WTC11 (cell line): ENCODE data around the gene HEPHL1. TPM values are rescaled to one million over a fixed set of nuclear protein-coding genes. Genes with fewer than 3 reads are reported as not detected.

Experiments
- ATAC-seq: fragments of 200-7000 bp; cut with Tn5 transposase; 2 replicates; pipeline ENCODE4 v1.10.0; 2021; ENCODE audit warnings: mild to moderate bottlenecking, moderate library complexity
- CTCF ChIA-PET: fragments of 300-600 bp; sonication (Branson Sonifier 250); formaldehyde crosslinking; loops from one replicate; lab custom pipeline; 2021; ENCODE audit warnings: antibody characterized with exemption; lab: Charles Lee
- POLR2A ChIA-PET: fragments of 350-600 bp; sonication (Branson Sonifier 250); formaldehyde crosslinking; loops from one replicate; lab custom pipeline; 2021; ENCODE audit warnings: antibody characterized with exemption; lab: Charles Lee
- DNase-seq: peaks from one replicate; pipeline ENCODE4 v3.0.0; 2021; ENCODE audit warnings: low spot score
- H3K27ac Mint-ChIP-seq: 2 replicates; pipeline ENCODE4 v1.8.0; 2021; ENCODE audit warnings: mixed read lengths
- H3K27me3 Mint-ChIP-seq: 2 replicates; pipeline ENCODE4 v1.8.0; 2021; ENCODE audit warnings: low read depth, mild to moderate bottlenecking, moderate library complexity, mixed read lengths
- H3K36me3 Mint-ChIP-seq: 2 replicates; pipeline ENCODE4 v1.8.0; 2021; ENCODE audit warnings: mixed read lengths
- H3K4me1 Mint-ChIP-seq: 2 replicates; pipeline ENCODE4 v1.8.0; 2022; ENCODE audit warnings: mixed read lengths
- H3K4me3 Mint-ChIP-seq: 2 replicates; pipeline ENCODE4 v1.8.0; 2021; ENCODE audit warnings: mild to moderate bottlenecking, moderate library complexity, mixed read lengths
- H3K9me3 Mint-ChIP-seq: 2 replicates; pipeline ENCODE4 v1.8.0; 2021; ENCODE audit warnings: mixed read lengths
- ATF2 ChIP-seq: sonication (generic); formaldehyde crosslinking; IDR thresholded peaks from 2 replicates; pipeline ENCODE4 v1.8.1; 2022; ENCODE audit warnings: low read depth, missing genetic modification reagents, borderline replicate concordance
- ATF6 ChIP-seq: sonication (generic); formaldehyde crosslinking; IDR thresholded peaks from 2 replicates; pipeline ENCODE4 v1.8.1; 2023; ENCODE audit warnings: mild to moderate bottlenecking, missing genetic modification reagents
- ERG ChIP-seq: fragments of 250-450 bp; sonication (Bioruptor Pico); IDR thresholded peaks from 2 replicates; pipeline ENCODE4 v1.8.0; 2021; ENCODE audit warnings: mild to moderate bottlenecking
- ETV6 ChIP-seq: sonication (generic); formaldehyde crosslinking; IDR thresholded peaks from 2 replicates; pipeline ENCODE4 v1.8.1; 2022; ENCODE audit warnings: mild to moderate bottlenecking, missing genetic modification reagents
- IRF2 ChIP-seq: sonication (generic); formaldehyde crosslinking; IDR thresholded peaks from 2 replicates; pipeline ENCODE4 v1.8.0; 2022; ENCODE audit warnings: low read depth, missing genetic modification reagents, borderline replicate concordance
- JAZF1 ChIP-seq: fragments of 250-450 bp; sonication (Bioruptor Pico); IDR thresholded peaks from 2 replicates; pipeline ENCODE4 v1.9.0; 2021; ENCODE audit warnings: moderate library complexity, mild to moderate bottlenecking, inconsistent platforms
- MXD4 ChIP-seq: fragments of 250-450 bp; sonication (Bioruptor Pico); IDR thresholded peaks from 2 replicates; pipeline ENCODE4 v1.8.0; 2021; ENCODE audit warnings: mild to moderate bottlenecking, moderate library complexity, borderline replicate concordance
- NFATC4 ChIP-seq: fragments of 250-450 bp; sonication (Bioruptor Pico); IDR thresholded peaks from 2 replicates; pipeline ENCODE4 v1.9.0; 2021; ENCODE audit warnings: mild to moderate bottlenecking
- NFYB ChIP-seq: sonication (generic); formaldehyde crosslinking; conservative IDR thresholded peaks from 2 replicates; pipeline ENCODE4 v1.8.0; 2022; ENCODE audit warnings: low read depth, missing genetic modification reagents
- NR3C1 ChIP-seq: sonication (generic); formaldehyde crosslinking; conservative IDR thresholded peaks from 2 replicates; pipeline ENCODE4 v1.8.1; 2023; ENCODE audit warnings: low read depth, mild to moderate bottlenecking, missing genetic modification reagents
- PREB ChIP-seq: sonication (generic); formaldehyde crosslinking; IDR thresholded peaks from 2 replicates; pipeline ENCODE4 v1.8.1; 2022; ENCODE audit warnings: mild to moderate bottlenecking, missing genetic modification reagents, moderate library complexity, borderline replicate concordance
- RELA ChIP-seq: sonication (generic); formaldehyde crosslinking; IDR thresholded peaks from 2 replicates; pipeline ENCODE4 v1.8.1; 2022; ENCODE audit warnings: missing genetic modification reagents, mild to moderate bottlenecking, borderline replicate concordance
- RORB ChIP-seq: fragments of 250-450 bp; sonication (Bioruptor Pico); IDR thresholded peaks from 2 replicates; pipeline ENCODE4 v1.9.0; 2021; ENCODE audit warnings: mild to moderate bottlenecking
- SMAD3 ChIP-seq: sonication (generic); formaldehyde crosslinking; IDR thresholded peaks from 2 replicates; pipeline ENCODE4 v1.8.0; 2022; ENCODE audit warnings: missing genetic modification reagents, mild to moderate bottlenecking, borderline replicate concordance
- SMAD4 ChIP-seq: sonication (generic); formaldehyde crosslinking; IDR thresholded peaks from 2 replicates; pipeline ENCODE4 v1.8.0; 2022; ENCODE audit warnings: mild to moderate bottlenecking, missing genetic modification reagents
- SP1 ChIP-seq: sonication (generic); formaldehyde crosslinking; conservative IDR thresholded peaks from 2 replicates; pipeline ENCODE4 v1.8.1; 2022; ENCODE audit warnings: missing genetic modification reagents
- TCF7 ChIP-seq: sonication (generic); formaldehyde crosslinking; IDR thresholded peaks from 2 replicates; pipeline ENCODE4 v1.8.0; 2022; ENCODE audit warnings: mild to moderate bottlenecking, low read depth, missing genetic modification reagents, moderate library complexity
- TP53 ChIP-seq: sonication (generic); formaldehyde crosslinking; IDR thresholded peaks from 2 replicates; pipeline ENCODE4 v1.8.1; 2023; ENCODE audit warnings: mild to moderate bottlenecking, missing genetic modification reagents
- ZBTB21 ChIP-seq: sonication (generic); formaldehyde crosslinking; IDR thresholded peaks from 2 replicates; pipeline ENCODE4 v1.8.1; 2023; ENCODE audit warnings: mild to moderate bottlenecking, missing genetic modification reagents, borderline replicate concordance
- ZNF121 ChIP-seq: sonication (generic); formaldehyde crosslinking; IDR thresholded peaks from 2 replicates; pipeline ENCODE4 v1.8.0; 2023; ENCODE audit warnings: missing genetic modification reagents
- ZNF138 ChIP-seq: sonication (generic); formaldehyde crosslinking; conservative IDR thresholded peaks from 2 replicates; pipeline ENCODE4 v1.8.1; 2022; ENCODE audit warnings: mild to moderate bottlenecking, moderate library complexity, missing genetic modification reagents
- ZNF317 ChIP-seq: sonication (generic); formaldehyde crosslinking; IDR thresholded peaks from 2 replicates; pipeline ENCODE4 v1.8.1; 2023; ENCODE audit warnings: low read depth, mild to moderate bottlenecking, moderate library complexity, missing genetic modification reagents, borderline replicate concordance
- ZNF423 ChIP-seq: fragments of 250-450 bp; sonication (Bioruptor Pico); IDR thresholded peaks from 2 replicates; pipeline ENCODE4 v2.1.2; 2022; ENCODE audit warnings: mild to moderate bottlenecking, moderate library complexity
- total RNA-seq: library from RNA; stranded (reverse); gene quantifications from 3 replicates; pipeline ENCODE4 v1.2.3, GENCODE V29; 2021
- TF ChIP-seq, protein P1 (sequence below): sonication (generic); formaldehyde crosslinking; IDR thresholded peaks from 2 replicates; pipeline ENCODE4 v1.8.1; 2022; ENCODE audit warnings: mild to moderate bottlenecking, moderate library complexity, missing genetic modification reagents
- TF ChIP-seq, protein P2 (sequence below): sonication (generic); formaldehyde crosslinking; IDR thresholded peaks from 2 replicates; pipeline ENCODE4 v1.8.1; 2022; ENCODE audit warnings: low read depth, mild to moderate bottlenecking, moderate library complexity, missing genetic modification reagents, borderline replicate concordance
- TF ChIP-seq, protein P3 (sequence below): sonication (generic); formaldehyde crosslinking; conservative IDR thresholded peaks from 2 replicates; pipeline ENCODE4 v1.8.1; 2023; ENCODE audit warnings: mild to moderate bottlenecking, low read depth, missing genetic modification reagents, moderate library complexity
- TF ChIP-seq, protein P4 (sequence below): fragments of 250-450 bp; sonication (Bioruptor Pico); IDR thresholded peaks from 2 replicates; pipeline ENCODE4 v1.9.0; 2021; ENCODE audit warnings: mild to moderate bottlenecking

The HEPHL1 gene
- total RNA-seq, 1 experiment from 2014 or later = 0.13 TPM

- POLR2A ChIA-PET = no interaction called here
- CTCF ChIA-PET = interaction anchor here (0.6 to 2.4 kb wide), 3 partner anchors 228 to 254 kb away, joined by 3 to 9 read pairs (median 6); no protein-coding TSS in a partner anchor
These were observed 128.4 kb downstream of the HEPHL1 start for GRCh38 chr11:94149431-94150017.

GRCh38 chr11:94150056-94150455 lies 128.9 kb downstream of the HEPHL1 start:
- Mint-ChIP-seq H3K27ac (no peak overlapping the region), H3K4me1 (peaks cover 78% of the 10 kb centered on the region), H3K9me3 (no peaks in the 10 kb centered on the region), H3K27me3 (no peaks in the 10 kb centered on the region), H3K4me3 (no peak overlapping the region), H3K36me3 (peaks cover 8% of the 10 kb centered on the region)
- DNase-seq (no peak), ATAC-seq (no peak)
- ChIA-PET POLR2A (interaction anchor here (1.0 kb wide), 1 partner anchor 8 kb away, joined by 3 read pairs; no protein-coding TSS in a partner anchor), CTCF (interaction anchor here (1.6 to 2.4 kb wide), 2 partner anchors 228 to 255 kb away, joined by 6 to 9 read pairs; no protein-coding TSS in a partner anchor)
- no peak for TF ChIP-seq RORB
- TF ChIP-seq PREB (CRISPR knock-in tag) = no peak
- TF ChIP-seq SMAD3 (CRISPR knock-in tag) = no peak
- no peak for TF ChIP-seq ZNF121
- no peak for TF ChIP-seq NFYB (CRISPR knock-in tag)
- no peak for TF ChIP-seq ATF6 (CRISPR knock-in tag)
- no peak for TF ChIP-seq RELA (CRISPR knock-in tag)
- TF ChIP-seq TCF7 (CRISPR knock-in tag) = no peak

More at GRCh38 chr11:94149431-94150017, 128.4 kb downstream of the HEPHL1 start:
- no peak overlapping the region for H3K4me3 Mint-ChIP-seq
- TF ChIP-seq ZNF317 (CRISPR knock-in tag) (no peak), TP53 (CRISPR knock-in tag) (no peak), SP1 (no peak), ZNF138 (CRISPR knock-in tag) (no peak), ETV6 (no peak), JAZF1 (no peak), SMAD4 (CRISPR knock-in tag) (no peak), ZNF423 (CRISPR knock-in tag) (no peak), NFATC4 (CRISPR knock-in tag) (no peak), NR3C1 (no peak), ERG (CRISPR knock-in tag) (no peak), IRF2 (CRISPR knock-in tag) (no peak), ATF2 (CRISPR knock-in tag) (no peak), MXD4 (CRISPR knock-in tag) (no peak), ZBTB21 (CRISPR knock-in tag) (no peak)
- TF ChIP-seq, protein P1, sequence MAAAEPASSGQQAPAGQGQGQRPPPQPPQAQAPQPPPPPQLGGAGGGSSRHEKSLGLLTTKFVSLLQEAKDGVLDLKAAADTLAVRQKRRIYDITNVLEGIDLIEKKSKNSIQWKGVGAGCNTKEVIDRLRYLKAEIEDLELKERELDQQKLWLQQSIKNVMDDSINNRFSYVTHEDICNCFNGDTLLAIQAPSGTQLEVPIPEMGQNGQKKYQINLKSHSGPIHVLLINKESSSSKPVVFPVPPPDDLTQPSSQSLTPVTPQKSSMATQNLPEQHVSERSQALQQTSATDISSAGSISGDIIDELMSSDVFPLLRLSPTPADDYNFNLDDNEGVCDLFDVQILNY (CRISPR knock-in tag) = no peak
- TF ChIP-seq, protein P2, sequence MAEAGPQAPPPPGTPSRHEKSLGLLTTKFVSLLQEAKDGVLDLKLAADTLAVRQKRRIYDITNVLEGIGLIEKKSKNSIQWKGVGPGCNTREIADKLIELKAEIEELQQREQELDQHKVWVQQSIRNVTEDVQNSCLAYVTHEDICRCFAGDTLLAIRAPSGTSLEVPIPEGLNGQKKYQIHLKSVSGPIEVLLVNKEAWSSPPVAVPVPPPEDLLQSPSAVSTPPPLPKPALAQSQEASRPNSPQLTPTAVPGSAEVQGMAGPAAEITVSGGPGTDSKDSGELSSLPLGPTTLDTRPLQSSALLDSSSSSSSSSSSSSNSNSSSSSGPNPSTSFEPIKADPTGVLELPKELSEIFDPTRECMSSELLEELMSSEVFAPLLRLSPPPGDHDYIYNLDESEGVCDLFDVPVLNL (CRISPR knock-in tag) = no peak
- TF ChIP-seq, protein P3, sequence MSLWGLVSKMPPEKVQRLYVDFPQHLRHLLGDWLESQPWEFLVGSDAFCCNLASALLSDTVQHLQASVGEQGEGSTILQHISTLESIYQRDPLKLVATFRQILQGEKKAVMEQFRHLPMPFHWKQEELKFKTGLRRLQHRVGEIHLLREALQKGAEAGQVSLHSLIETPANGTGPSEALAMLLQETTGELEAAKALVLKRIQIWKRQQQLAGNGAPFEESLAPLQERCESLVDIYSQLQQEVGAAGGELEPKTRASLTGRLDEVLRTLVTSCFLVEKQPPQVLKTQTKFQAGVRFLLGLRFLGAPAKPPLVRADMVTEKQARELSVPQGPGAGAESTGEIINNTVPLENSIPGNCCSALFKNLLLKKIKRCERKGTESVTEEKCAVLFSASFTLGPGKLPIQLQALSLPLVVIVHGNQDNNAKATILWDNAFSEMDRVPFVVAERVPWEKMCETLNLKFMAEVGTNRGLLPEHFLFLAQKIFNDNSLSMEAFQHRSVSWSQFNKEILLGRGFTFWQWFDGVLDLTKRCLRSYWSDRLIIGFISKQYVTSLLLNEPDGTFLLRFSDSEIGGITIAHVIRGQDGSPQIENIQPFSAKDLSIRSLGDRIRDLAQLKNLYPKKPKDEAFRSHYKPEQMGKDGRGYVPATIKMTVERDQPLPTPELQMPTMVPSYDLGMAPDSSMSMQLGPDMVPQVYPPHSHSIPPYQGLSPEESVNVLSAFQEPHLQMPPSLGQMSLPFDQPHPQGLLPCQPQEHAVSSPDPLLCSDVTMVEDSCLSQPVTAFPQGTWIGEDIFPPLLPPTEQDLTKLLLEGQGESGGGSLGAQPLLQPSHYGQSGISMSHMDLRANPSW (CRISPR knock-in tag) = no peak
- TF ChIP-seq, protein P4, sequence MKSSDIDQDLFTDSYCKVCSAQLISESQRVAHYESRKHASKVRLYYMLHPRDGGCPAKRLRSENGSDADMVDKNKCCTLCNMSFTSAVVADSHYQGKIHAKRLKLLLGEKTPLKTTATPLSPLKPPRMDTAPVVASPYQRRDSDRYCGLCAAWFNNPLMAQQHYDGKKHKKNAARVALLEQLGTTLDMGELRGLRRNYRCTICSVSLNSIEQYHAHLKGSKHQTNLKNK = no peak
- H3K27me3 Mint-ChIP-seq = no peaks in the 10 kb centered on the region
- H3K9me3 Mint-ChIP-seq = no peaks in the 10 kb centered on the region
- H3K27ac Mint-ChIP-seq = no peak overlapping the region
- ATAC-seq (no peak), DNase-seq (no peak)
- H3K36me3 Mint-ChIP-seq = peaks cover 8% of the 10 kb centered on the region
- H3K4me1 Mint-ChIP-seq = peaks cover 78% of the 10 kb centered on the region
